Measurements from ENCODE around the gene EFNA4.
"Not testable (repeated sequence)": the region's sequence is repeated elsewhere in the genome, so short reads cannot be mapped to it uniquely, and the experiment has no call there.

The EFNA4 gene

GRCh38 chr1:155091071-155092051, 27.8 kb downstream of the EFNA4 start:
- no peak for DNase-seq

GRCh38 chr1:155092131-155092530, 28.6 kb downstream of the EFNA4 start:
- DNase-seq, result no peak

- DNase-seq, result no peak
Observed at GRCh38 chr1:155092641-155093040, 29.1 kb downstream of the EFNA4 start.

GRCh38 chr1:155093911-155094621, 30.5 kb downstream of the EFNA4 start:
- peak; percentile 34 for DNase-seq

GRCh38 chr1:155094622-155094948, 31.0 kb downstream of the EFNA4 start:
- no peak for DNase-seq

- no peak for DNase-seq
Observed at GRCh38 chr1:155099331-155099730, 35.8 kb downstream of the EFNA4 start.

GRCh38 chr1:155103325-155103724, 39.8 kb downstream of the EFNA4 start:
- DNase-seq, result no peak

- DNase-seq, result no peak
Observed at GRCh38 chr1:155104605-155105534, 41.3 kb downstream of the EFNA4 start.

- no peak for DNase-seq
Observed at GRCh38 chr1:155105604-155106011, 42.1 kb downstream of the EFNA4 start.

- no peak for DNase-seq
Observed at GRCh38 chr1:155106862-155107261, 43.3 kb downstream of the EFNA4 start.

- DNase-seq, result no peak
Observed at GRCh38 chr1:155107309-155108264, 44.0 kb downstream of the EFNA4 start.

- no peak for DNase-seq
Observed at GRCh38 chr1:155108296-155108695, 44.8 kb downstream of the EFNA4 start.

- DNase-seq, result no peak
Observed at GRCh38 chr1:155110381-155110780, 46.8 kb downstream of the EFNA4 start.

GRCh38 chr1:155110826-155111225, 47.3 kb downstream of the EFNA4 start:
- no peak for DNase-seq

- no peak for DNase-seq
Observed at GRCh38 chr1:155113450-155113980, 50.0 kb downstream of the EFNA4 start.

GRCh38 chr1:155116113-155116764, 52.7 kb downstream of the EFNA4 start:
- no peak for DNase-seq

- no peak for DNase-seq
Observed at GRCh38 chr1:155117610-155118009, 54.1 kb downstream of the EFNA4 start.

- DNase-seq, result not testable (repeated sequence)
Observed at GRCh38 chr1:155118090-155118489, 54.5 kb downstream of the EFNA4 start.
